NCI-H187 (cell line): ENCODE measurements around the gene MUC4.
A peak's percentile ranks its signal among the peaks of the same experiment; 100 is the strongest.

ENCODE experiments used
- DNase-seq, 2 experiments: peaks; one replicate each; lab custom pipeline; 2025; lab: John Stamatoyannopoulos, UW

The MUC4 gene, protein sequence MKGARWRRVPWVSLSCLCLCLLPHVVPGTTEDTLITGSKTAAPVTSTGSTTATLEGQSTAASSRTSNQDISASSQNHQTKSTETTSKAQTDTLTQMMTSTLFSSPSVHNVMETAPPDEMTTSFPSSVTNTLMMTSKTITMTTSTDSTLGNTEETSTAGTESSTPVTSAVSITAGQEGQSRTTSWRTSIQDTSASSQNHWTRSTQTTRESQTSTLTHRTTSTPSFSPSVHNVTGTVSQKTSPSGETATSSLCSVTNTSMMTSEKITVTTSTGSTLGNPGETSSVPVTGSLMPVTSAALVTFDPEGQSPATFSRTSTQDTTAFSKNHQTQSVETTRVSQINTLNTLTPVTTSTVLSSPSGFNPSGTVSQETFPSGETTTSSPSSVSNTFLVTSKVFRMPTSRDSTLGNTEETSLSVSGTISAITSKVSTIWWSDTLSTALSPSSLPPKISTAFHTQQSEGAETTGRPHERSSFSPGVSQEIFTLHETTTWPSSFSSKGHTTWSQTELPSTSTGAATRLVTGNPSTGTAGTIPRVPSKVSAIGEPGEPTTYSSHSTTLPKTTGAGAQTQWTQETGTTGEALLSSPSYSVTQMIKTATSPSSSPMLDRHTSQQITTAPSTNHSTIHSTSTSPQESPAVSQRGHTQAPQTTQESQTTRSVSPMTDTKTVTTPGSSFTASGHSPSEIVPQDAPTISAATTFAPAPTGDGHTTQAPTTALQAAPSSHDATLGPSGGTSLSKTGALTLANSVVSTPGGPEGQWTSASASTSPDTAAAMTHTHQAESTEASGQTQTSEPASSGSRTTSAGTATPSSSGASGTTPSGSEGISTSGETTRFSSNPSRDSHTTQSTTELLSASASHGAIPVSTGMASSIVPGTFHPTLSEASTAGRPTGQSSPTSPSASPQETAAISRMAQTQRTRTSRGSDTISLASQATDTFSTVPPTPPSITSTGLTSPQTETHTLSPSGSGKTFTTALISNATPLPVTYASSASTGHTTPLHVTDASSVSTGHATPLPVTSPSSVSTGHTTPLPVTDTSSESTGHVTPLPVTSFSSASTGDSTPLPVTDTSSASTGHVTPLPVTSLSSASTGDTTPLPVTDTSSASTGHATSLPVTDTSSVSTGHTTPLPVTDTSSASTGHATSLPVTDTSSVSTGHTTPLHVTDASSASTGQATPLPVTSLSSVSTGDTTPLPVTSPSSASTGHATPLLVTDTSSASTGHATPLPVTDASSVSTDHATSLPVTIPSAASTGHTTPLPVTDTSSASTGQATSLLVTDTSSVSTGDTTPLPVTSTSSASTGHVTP (N-terminal part only)

DNA sequence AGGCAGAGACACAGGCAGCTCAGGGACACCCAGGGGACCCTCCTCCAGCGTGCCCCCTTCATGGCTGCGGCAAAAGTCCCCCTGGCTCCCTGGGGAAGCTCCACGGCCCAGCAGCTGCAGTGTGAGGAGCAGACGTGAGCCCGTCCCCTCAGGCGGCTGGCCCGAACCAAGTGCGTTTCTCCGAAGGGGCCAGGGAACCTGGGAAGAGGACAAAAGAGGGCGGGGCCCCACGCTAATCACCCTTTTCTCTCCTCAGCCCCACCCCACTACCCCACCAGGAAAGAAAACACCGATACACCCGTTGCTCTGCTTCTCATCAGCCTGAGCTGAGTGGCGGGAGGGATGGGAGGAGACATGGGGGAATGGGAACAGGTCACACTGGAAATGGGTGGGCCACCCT, at the start of gene MUC4:
TSS of gene MUC4 (minus strand) at position 174 of the 400 bp plus-strand sequence. CDS start at position 62, 112 bp downstream.
- peak in 1 of 2 experiments; percentile 54 for DNase-seq

DNA sequence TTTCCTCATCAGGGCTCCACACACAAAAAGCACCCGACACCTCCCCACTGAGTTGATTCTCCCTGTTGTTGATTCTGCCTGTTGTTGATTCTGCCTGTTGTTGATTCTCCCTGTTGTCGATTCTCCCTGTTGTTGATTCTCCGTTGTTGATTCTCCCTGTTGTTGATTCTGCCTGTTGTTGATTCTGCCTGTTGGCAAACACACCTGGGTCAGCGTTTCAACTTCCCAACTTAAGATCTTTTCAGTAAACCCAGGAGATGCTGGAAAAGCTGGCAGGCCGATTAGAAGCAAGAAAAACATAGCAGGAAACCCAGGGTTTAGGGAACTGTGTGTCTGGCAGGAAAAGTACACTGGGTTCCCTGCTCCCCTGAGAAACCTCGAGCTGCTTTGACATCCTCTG, 48.7 kb upstream of the MUC4 start:
- no peak for DNase-seq

DNA sequence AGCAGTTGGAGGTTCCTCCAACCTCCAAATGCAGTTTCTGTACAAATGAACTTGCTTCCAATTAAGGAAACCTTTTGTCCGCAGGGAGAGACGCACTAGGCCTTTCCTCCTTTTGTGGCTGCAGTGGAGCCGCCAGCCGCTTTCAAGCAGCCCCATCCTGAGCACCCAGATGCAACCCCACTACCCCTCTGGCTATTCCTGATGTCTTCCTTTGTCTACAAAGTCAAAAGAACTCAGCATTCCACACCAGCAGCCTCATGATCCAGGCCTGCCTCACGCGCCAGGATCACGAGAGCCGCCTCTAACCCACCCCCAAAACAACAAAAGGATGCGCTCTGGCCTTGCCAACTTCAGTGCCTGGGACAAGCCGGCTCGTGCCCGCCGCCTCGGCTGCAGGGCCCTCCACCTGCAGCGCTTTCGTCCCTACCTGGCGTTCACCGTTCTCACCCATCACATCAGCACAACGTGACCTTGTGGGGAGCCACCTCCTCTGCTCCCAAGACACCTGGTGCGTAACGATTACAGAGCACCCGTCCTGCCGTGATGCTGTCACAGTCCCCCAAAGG, 48.2 kb upstream of the MUC4 start:
- no peak for DNase-seq

DNA sequence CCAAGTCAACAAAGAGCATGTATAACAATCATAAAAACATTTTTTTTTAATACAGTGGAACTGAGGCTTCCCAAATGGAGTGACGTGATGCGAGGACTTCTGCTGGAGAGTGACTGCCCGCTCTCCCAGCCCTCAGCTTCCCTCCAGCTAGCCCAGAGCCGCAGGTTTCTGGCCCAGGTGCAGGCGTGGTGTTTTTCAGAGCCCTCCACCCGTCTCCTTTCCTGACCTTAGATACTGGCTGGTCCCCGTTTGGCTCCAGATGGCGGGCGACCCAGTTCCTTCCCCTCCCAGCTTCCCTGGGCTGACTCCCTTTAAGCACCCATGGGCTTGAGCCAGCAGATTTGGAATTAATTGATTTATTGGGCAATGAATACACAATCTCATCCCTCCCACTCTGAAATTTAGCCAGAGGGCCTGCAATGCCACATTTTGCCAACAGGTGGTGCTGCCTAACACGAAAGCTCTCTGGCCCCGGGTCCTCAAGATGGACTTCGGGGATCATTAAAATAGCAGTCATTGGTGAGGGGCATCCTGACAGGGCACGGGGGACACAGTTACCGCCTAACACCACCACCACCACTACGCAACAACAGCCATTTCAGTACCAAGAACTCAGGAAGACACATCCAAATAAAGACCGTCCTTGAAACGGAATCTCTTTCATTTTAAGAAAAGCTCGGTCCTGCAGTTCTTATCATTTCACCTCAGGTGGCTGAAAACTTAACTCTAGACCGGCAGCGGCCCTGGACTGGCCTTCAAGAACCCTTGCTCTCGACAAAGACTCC, 47.5 kb upstream of the MUC4 start:
- peak; percentile 13 to 39 for DNase-seq

DNA sequence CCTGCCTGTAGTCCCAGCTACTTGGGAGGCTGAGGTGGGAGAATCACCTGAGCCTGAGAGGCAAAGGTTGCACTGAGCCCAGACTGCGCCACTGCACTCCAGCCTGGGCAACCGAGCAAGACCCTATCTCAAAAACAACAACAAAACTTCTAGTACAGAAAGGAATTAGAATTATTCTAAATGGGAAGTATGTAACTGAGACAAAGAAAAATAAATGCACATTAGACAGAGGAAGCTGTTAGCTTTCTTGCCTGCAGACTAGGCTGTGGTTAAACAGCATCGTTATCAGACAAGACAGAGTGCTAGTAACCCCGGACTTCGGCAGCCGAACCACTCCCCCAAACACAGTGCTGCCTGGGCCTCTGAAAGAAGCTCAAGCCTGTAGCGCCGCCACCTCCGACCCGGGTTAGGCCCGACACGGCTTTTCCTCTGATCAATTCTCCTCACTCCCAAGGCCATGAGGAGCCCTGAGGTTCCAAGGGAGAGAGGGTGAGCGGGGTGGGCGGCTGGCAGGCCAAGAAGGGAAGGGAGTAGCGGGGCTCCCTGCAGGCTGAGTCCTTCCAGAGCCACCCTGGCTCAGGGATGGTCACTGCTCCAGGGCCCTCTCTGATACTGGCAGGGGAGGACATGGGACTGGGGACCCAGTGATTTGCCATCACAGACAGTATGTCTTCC, 44.8 kb upstream of the MUC4 start:
- no peak for DNase-seq

DNA sequence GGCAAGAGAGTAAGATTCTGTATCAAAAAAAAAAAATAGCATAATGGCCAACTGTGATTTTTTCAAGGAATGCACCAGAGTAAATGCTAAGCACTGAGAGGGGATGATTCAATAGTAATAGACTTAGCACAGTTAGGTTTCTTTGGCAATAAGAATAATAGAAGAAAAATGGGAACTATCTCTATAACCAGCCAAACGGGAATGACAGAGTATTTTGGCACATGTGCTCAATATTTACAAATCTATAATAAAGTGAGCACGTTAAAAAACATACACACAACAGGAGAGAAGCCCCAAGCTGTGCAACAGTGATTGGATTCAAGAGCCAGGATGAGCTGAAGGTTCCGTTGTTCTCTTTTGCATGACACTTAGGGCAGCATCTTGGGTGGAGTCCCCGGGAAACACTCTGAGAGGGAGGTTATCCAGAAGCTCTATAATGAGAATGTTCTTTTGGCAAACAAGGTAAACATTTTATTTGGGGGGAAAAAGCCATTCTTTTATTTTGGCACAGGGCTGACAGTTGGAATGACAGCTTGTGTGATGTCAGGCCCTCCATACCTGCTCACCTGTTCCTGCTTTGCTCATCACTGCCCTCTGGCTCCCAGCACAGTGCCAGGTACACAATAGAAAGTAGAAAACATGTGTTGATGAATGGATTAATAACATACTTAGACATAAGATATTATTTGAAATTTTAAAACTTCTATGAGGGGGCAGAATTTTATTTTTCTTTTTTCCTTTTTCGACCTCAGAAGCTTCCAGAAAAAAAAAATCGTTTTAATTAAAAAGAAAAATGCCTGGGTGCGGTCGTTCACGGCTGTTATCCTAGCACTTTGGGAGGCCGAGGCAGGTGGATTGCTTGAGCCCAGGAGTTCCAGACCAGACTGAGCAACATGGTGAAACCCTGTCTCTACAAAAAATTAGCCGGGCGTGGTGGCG, 44.0 kb upstream of the MUC4 start:
- no peak for DNase-seq

DNA sequence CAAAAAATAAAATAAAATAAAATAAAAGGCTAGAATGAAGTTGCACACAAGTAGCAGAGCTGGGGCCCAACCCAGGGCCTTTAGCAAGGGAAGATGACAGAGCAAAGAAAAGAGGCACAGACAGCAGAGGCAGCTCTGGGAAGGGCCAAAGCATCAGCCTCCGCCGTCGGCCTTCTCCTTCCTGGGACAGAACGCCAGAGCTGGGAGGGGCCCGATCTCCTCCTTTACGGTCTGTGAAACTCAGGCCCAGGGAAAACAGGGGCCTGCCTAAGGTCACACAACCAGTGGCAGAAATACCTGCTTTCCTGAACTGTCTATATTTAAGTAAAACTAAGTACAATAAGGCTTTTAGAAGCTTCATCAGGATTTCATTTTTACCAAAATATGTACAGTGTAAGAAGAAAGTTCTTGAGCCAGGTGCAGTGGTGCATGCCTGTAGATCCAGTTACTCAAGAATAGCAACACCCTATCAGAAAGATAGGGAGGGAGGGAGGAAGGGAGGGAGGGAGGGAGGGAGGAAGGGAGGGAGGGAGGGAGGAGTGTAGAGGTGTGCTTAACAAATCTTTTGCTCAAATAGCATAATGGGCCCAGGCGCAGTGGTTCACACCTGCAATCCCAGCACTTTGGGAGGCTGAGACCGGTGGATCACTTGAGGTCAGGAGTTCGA, 43.0 kb upstream of the MUC4 start:
- DNase-seq, result no peak

DNA sequence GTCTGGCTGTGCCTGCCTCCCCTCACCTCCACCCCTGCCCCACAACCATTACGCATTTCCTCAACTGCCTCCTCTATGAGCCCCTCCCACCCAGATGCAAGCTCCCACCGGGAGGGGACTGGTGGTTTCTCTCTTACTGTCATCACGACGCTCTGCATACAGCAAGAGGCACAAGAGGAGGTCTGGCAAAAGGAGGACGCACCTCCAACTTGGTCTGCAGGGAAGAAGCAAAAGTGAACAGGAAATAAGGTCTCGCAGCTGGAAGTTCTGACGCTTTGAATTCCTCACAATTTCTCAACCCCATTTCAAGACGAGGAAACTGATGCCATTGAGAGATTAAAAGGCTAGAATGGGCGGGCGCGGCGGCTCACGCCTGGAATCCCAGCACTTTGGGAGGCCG, 42.3 kb upstream of the MUC4 start:
- no peak for DNase-seq

DNA sequence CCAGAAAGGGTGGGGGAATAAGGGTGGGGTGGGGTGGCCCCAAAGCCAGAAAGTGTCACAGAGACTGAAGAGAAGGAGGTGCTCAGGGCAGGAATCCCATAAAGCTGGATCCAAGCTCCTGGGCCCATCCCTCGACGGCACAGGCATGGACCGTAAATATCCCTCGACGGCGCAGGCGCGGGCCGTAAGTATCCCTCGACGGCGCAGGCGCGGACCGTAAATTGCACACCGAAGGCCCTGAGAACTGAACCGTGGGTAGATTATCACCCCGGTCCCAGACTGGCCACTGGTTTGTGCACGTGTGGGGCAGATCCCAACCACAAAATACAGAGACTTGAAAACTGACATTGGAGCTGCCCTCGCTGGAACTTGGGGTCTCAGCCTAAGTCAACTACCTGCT, 41.3 kb upstream of the MUC4 start:
- no peak for DNase-seq

DNA sequence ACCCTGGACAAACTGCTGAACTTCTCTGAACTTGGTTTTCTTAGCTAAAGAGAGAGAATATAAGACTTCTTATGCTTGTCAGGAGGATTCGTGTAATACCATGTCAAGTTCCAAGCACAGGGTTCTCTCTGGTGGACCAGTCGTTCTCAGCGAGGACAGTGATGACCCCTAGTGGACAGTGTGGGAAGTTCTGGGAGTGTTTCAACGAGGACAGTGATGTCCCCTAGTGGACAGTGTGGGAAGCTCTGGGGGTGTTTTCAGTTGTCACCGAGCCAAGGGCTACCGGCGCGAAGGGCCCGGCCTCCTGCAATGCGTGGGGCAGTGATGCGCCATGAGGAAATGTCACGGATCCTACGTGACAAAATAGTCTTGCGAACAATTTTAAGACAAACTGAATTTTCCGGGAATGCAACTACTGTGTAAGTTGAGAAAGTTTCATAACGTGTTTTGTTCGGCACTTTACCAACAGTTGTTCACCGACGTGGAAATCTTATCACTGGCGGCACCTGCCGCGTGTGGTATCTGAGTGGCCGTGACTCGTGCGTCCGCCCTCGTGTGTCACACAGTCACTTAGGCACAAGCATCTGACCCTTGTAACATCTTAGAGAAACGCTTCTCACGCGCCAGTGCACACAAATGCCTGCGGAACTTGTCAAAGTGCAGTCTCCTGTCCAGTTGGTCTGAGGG, 39.3 kb upstream of the MUC4 start:
- DNase-seq, result peak; percentile 68 to 80

DNA sequence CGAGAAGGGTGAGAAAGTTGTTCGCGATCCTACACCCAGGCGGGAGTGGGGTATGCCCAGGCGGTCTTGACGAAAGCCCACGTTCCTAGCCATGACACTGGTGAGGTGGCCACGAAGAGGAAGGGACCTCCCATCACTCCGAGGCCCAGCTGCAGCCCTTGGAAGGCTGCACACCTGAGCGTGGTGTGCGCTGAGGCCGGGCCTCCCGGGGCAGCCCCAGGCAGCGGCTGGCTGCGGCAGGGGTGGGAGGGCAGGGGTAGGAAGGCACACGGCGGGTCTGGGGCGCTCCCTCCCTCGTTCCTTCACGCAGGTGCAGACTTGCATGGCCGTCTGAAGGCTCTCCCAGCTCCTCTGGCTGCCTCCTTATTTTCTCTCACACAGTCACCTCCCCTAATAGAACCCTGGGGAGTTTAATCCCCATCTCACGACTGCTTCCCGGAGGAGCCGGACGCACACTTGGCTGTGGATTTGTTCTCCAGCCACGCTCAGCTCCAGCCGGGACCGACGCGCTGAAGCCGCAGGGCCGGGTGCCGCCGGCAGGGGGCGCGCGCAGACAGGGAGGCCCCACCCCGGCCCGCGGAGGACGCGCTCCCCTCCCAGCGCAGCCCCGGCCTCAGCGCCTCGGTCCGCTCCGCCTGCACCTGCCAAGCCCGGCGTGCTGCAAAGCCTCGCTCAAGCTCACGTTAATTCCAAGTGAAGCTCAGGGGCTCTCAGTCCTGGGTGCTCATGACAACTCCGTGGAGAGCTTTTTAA, 37.8 kb upstream of the MUC4 start:
- no peak for DNase-seq

DNA sequence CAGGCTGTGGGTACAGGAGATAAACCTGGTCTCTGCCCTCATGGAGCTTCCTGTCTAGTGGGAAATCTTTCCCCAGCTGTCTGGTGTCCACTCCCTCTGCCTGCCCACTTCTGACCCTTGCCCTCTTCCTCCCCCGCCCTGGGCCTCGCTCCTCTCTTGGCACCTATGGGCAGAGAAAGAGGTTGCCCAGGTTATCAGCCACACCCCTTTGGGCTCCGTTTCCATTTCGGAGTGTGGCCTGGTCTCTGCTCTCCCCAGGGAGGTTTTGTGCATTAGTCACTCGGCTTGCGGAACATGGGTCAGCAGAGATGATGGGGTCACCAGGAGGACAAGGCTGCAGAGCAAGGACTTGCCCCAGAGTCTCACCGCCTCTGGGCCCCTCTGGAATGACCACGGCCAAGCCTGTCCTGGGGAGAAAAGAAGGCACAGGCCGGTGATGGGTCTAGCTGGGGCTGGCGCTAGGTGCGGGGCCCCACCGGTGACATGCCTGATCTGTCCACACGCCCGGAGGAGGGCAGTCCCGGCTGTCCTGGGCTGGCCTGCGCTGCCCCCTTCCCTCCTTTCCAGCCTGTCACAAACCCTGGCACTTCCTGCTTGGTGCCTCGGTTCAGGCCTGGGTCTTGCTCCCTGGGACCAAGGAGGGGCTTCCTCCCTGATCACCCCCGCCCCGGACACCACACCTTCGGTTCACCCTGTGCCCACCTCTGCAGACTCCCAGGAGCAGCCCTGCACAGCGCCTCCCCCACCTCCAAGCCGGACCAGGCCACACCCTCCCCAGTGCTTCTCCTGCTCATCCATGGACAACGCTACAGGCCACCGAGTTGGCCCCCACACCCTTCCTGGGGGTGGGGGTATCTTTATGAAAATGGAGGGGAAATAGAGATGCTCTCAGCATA, 35.6 kb upstream of the MUC4 start:
- no peak for DNase-seq

DNA sequence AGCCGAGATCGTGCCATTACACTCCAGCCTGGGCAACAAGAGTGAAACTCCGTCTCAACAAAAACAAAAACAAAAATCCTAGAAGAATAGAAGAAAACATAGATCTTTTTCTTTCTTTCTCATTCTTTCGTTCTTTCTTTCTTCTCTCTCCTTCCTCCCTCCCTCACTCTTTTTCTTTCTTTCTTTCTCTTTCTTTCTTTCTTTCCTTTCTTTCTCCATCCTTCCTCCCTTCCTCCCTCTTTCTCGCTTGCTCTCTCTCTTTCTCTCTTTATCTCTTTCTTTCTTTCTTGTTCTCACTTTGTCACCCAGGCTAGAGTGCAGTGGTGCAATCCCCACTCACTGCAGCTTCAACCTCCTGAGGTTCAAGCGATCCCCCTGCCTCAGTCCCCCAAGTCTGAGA, 33.8 kb upstream of the MUC4 start:
- no peak for DNase-seq

DNA sequence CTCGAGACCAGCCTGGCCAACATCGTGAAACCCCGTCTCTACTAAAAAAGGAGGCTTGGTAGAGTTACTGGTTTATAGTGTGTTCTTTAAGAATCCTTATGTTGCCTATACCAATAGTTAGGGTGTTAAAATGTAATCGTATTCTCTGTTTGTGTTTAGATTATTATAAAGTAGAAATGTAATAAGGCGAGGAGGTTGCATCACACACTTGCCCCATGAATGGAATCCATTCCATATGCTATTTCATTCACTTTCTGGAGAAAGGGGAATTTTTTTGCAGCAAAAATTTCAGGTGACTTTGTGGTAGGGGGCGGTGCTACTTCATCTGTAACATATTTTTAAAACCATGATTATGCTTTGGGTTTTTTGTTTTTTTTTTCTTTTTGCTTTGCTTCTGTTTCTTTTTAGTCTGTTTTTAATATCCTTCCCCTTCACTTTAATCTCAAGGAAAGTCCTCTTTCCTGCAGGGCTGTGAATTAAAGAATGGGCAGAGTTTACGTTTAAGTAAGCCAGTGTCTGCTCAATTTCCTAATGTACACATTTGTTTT, 33.0 kb upstream of the MUC4 start:
- DNase-seq, result no peak

DNA sequence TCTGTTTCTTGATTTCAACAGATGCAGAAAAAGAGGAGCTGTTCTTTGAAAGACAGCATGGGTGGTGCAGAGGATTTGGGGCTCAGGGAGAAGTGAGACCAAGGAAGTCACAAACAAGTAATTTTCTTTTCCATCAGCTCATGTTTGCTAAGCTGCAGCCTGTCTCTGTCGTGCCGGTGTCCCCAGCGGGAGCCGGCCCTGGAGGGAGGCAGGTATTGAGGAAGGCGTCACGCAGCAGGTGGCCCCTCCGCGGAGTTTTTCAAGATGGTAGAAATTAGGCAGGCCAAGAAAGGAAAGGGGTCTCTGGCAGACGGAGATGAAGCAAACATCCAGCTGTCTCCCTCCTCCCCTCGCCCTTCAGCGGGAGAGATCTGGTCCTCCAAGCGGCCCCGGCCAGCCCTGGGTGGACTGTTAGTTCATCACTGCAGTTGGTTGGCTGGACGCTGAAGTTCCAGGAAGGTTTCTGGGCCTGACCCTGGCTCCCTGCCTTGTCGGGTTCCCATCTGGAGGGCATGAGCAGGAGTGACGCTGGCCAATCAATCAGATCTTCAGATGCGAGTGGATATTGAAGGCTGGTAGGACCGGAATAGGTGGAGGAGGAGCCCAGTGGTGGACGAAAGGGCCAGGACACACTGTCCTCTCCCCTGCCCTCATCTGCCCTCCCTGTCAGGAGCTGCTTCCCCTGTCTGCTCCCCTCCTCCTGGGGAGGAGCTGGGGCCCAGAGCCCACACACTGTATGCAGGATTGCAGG, 27.7 kb upstream of the MUC4 start:
- DNase-seq, result no peak
